Spleen (tissue), 7 donors: ENCODE results near the gene OR5W2.

Experiments used
- CTCF ChIP-seq, 11 experiments: fragments of 200-600 bp in 7 of 11; fragments of 450-650 bp in 4 of 11; sonication (generic) in 4 of 11; IDR thresholded peaks in 8 of 11; conservative IDR thresholded peaks in 3 of 11; 1 replicate in 7 of 11; 2 replicates in 4 of 11; pipeline versions ENCODE4 v1.4.0 to v1.8.0; 2016 to 2021; ENCODE audit warnings: antibody characterized with exemption in 11 of 11, inconsistent platforms in 4 of 11, mild to moderate bottlenecking in 1 of 11
- POLR2AphosphoS5 ChIP-seq, 3 donors: sonication (generic); formaldehyde crosslinking; IDR thresholded peaks; one replicate each; pipeline ENCODE4 v1.5.1; 2017; ENCODE audit warnings: antibody characterized with exemption in 3 of 3
- donor health status: DM: no; HTN: no; CAD: no; lungs with moderate emphysema.
- donor health status: DM: no; HTN: no; CAD: no.
- donor health status: DM: no; HTN: no; CAD: no.

- TF ChIP-seq POLR2AphosphoS5 (IDR thresholded peaks at IDR 0.05) (no peak), CTCF (IDR thresholded peaks at IDR 0.05 in 8 of 11, conservative IDR thresholded peaks at IDR 0.05 in 3 of 11) (no peak)
Measured at GRCh38 chr11:55914482-55914881, at the start of gene OR5W2.
